Activated T-cell treated with anti-CD3 and anti-CD28 coated beads, Interleukin-2, amount 50 U/mL, for 48 hours (primary cell): ENCODE data around the gene PDE11A.

Experiments
- DNase-seq, 2 experiments: peaks; one replicate each; pipeline ENCODE4 v3.0.0-alpha.2; 2020

Gene PDE11A

GRCh38 chr2:177721087-177721486 lies 351.5 kb downstream of the PDE11A start:
- no peak for DNase-seq

GRCh38 chr2:177717831-177718618 lies 354.6 kb downstream of the PDE11A start:
- DNase-seq = no peak

GRCh38 chr2:177716484-177716883 lies 356.1 kb downstream of the PDE11A start:
- no peak for DNase-seq

DNA sequence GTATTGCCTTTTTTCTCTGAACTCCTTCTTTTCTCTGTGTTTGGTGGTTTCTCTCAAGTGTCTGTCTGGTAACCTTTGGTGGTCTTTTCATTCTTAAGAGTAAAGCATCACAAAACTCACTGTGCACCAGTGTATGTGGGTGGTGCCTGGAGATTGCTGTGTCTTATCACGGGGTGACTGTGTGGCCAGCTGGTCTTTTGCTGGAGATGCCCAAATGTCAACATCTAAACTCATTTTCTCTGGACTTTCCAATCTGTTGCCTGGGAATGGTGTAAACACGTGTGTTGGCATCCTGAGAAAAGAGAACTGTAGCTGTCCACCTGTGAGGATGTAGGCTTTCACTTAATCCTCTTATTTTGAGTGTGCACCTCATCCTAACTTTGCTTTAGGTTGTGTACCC lies 356.8 kb downstream of the PDE11A start:
- no peak for DNase-seq

- no peak for DNase-seq
Measured at GRCh38 chr2:177714704-177715103, 357.9 kb downstream of the PDE11A start.

GRCh38 chr2:177712462-177712861 lies 360.1 kb downstream of the PDE11A start:
- DNase-seq = no peak

- DNase-seq = no peak
Measured at GRCh38 chr2:177711483-177712265, 360.9 kb downstream of the PDE11A start.

DNA sequence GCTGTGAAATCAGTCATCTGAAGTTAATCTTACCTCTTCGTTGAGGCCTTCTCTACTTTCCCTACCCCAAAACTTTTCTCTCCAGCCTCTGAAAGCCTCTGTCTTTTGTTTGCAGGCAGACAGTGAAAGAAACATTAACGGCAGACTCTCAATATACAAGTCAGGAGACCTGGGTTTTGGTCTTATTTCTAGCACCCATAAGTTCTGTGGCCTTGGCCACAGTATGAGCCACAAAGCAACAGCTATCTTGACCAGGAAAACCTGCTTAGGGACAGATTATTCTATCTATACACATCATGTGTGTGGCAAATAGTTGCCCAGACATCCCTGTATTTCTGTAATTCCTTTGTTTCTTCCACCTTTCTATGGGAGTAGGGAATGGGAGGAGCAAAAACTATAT lies 361.7 kb downstream of the PDE11A start:
- DNase-seq = no peak

DNA sequence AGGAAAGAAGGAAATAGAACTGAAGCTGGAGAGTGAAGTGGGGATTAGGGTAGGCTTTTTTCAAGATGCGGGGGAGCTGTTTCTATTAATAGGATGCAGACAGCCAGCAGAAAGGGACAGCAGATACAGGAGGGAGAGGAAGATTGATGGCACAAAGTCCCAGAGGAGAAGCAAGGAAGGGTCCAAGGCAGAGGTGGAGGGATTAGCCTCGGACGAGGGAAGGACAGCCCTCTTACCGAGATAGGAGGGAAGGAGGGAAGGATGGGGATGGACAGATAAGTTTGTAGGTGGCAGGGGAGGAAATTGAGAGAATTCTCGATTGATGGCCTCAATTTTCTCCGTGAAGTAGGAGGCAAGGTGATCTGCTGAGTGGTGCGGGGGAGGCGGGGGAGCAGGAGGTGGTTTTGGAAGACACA lies 362.6 kb downstream of the PDE11A start:
- no peak for DNase-seq

GRCh38 chr2:177708660-177709444 lies 363.7 kb downstream of the PDE11A start:
- no peak for DNase-seq

GRCh38 chr2:177708106-177708505 lies 364.5 kb downstream of the PDE11A start:
- no peak for DNase-seq

DNA sequence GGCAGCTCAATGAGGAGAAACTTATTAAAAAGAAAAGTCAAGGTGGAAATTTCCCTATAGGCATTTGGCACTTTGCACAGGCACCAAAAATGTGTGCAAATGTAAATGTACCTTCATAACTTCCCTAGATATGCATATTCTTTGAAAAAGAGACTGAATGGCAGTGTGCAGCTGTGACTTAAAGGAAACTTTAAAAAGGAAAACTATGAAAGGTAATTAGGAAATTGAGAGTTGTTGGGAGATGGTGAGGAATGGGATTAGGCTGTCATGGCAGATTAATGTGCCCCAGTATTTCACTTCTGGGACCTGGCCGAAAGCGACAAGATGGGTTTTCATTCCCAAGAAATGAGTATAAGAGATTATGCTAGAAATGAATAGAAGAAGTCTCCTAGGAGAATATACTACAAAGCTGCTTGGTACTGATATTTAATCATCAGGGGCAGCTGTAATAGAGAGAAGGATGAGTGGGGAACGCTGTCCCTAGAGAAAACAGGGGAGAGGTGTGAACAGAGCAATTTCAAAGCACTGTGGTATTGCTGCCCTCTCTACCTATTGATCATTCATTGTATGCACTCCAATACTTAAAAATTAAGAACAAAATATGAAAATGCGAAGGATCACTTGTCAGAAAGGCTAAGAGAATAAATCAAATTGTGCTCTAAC lies 366.9 kb downstream of the PDE11A start:
- DNase-seq = no peak

- DNase-seq = no peak
Measured at GRCh38 chr2:177703159-177703558, 369.4 kb downstream of the PDE11A start.

GRCh38 chr2:177698281-177698680 lies 374.3 kb downstream of the PDE11A start:
- no peak for DNase-seq

DNA sequence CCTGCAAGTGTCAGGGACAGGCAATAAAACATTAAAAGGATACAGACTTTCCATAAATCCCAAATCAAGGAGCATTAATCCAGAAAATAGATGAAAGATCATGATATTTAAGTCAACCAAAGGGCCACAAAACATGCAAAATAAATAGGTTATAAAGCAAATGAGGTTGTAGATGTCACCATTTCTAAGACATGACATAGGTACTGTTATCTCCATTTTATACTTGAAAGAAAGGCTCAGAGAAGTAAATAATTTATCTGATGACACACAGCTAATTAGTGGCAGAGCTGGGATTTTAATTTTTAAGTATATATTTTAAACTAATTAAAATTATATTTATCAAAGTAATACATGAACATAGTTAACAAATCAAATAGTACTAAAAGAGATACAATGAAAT lies 378.2 kb downstream of the PDE11A start:
- no peak for DNase-seq

DNA sequence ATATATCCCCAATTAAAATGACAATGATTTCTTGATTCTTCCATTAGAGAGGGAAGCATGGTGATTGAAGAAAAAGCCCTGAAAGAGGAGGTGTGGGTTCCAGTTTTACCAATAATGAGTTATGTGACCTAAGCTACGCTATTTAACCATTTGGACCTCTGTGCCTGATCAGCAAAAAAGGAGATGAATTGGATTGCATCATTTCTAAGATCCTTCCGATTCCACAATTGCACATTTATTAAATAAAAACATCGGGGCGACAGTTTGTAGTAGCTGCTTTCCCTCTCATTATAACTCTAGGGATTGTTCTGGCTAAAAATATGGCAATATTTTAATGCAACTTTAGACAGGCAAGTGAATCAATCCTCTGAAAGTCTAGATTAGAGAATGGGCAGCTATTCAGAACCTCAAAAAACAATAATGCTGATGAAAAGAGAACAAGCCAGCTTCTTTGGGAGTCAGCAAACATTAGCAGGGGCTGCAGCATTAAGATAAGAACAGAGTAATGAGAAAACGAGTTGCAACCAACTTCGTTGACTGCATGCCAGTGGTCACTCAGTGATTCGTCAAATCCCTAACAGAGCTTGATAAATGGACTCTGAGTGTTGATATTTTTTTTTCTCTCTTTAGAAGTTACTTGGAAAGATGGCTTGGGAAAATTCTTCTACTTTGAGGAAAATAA lies 378.8 kb downstream of the PDE11A start:
- DNase-seq = no peak

GRCh38 chr2:177692783-177693269 lies 379.8 kb downstream of the PDE11A start:
- no peak for DNase-seq

GRCh38 chr2:177692042-177692782 lies 380.4 kb downstream of the PDE11A start:
- no peak for DNase-seq

DNA sequence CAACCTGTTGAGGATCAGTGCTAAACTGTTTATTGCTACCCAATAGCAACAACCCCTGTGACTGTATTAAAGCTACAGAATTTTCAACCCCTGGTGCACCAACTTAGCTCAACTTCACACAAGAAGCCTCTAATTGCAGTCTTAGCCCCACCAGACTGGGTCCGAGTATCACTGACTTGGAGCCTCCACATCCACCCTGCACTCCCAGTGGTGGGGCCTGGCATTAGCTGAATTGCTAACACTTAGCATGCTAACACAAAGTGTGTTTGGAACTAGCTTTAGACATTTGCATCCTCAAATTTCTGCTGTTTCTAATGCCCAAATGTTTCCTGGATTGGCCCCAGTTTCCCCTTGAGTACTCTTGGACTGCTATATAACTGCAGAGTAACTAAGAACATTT lies 381.4 kb downstream of the PDE11A start:
- DNase-seq = no peak

DNA sequence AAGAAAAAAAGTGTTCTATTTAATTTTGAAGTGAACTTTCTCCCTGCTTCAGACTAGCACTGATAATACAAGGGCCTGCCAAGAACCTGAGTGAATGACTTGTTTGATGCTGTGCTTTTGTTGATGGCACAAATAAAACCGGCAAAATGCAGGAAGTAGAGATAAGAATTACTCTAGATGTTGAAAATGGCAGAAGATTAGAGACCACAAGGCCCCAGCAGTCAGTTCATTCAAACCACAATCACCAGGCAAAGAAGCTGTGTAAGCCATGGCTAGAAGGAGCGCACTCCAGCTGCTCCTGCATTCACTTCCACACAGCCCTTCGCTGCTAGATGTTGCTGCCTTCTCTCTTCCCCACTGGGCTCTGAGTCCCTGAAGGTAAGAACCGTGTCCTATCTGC lies 383.0 kb downstream of the PDE11A start:
- DNase-seq = no peak

DNA sequence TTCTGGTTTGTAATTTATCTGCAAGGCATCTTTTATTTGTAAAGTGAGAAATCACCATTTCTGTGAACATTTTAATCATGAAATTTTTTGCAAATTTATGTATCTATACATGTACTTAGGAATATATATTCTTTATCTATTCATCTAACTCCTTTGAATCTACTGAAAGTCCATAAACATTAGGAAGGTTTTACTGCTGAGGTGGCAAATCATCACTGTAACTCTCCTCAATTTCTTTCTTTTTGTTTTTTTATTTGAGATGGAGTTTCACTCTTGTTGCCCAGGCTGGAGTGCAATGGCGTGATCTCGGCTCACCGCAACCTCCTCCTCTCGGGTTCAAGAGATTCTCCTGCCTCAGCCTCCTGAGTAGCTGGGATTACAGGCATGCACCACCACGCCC lies 383.7 kb downstream of the PDE11A start:
- no peak for DNase-seq
